Activated CD4-positive, alpha-beta T cell treated with anti-CD3 and anti-CD28 coated beads, Interleukin-2, amount 50 U/mL, for 24 hours (primary cell): Measurements from ENCODE around the gene MAN1C1.
A peak's percentile ranks its signal among the peaks of the same experiment; 100 is the strongest.

ENCODE experiments used
- DNase-seq, 2 donors: peaks; one replicate each; pipeline ENCODE4 v3.0.0-alpha.2; 2020; ENCODE audit warnings: low read depth in 1 of 2, low spot score in 1 of 2

The MAN1C1 gene

DNA sequence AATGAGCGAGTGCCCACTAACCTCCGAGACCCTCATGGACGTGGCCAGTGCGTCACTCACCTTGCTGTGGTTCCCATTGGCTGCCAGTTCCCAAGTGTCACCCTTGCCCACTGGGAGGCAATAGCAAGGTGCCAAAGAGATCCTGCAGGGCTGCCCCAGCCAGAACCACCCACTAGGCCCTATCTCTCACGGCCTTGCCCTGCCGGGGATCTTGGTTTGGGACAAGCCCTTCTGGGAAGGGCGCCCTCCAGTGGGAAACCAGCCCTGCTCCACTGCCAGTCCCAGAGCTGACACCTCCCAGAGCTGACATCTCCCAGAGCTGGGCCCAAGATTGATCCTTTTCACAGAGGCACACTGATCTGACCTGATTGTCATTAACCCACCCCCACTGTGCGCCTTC, 181.3 kb downstream of the MAN1C1 start:
- DNase-seq = no peak

- no peak for DNase-seq
Observed at GRCh38 chr1:25798666-25799351, 182.2 kb downstream of the MAN1C1 start.

- no peak for DNase-seq
Observed at GRCh38 chr1:25799352-25799934, 182.9 kb downstream of the MAN1C1 start.

DNA sequence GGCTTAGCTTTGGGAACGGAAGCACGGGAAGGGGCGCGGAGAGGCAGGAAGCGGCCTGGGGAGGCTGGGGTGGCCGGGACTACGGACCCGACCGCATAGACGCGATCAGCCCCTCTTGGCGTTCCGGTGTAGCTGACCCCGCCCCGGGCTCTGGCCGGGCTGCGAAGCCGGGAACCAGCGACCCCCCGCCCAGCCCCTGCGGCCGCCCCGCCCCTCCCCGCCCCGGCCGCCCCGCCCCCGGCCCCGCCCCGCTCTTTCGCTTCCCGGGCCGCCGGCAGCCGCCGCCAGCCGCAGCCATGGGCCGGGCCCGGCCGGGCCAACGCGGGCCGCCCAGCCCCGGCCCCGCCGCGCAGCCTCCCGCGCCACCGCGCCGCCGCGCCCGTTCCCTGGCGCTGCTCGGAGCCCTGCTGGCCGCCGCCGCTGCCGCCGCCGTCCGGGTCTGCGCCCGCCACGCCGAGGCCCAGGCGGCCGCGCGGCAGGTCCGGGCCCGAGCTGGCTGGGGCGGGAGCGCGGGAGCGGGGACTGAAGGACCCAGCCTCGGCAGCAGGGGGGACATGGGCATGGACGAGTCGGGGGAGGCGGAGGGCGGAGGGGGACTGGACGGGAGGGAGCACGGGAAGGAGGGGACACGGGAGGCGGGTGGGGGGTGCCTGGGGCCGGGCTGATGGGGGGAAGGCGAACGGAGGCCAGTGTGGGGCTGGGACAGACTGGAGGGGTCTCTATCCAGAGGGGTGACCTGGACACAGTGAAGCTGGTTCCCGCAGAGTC, 183.5 kb downstream of the MAN1C1 start, which contains the start of gene SELENON:
Gene SELENON, plus strand, starts transcription at position 259 of the 768 bp plus-strand sequence. Its CDS starts 38 bp downstream, at position 297.
- no peak for DNase-seq

GRCh38 chr1:25800703-25801377, 184.2 kb downstream of the MAN1C1 start:
- DNase-seq = no peak

DNA sequence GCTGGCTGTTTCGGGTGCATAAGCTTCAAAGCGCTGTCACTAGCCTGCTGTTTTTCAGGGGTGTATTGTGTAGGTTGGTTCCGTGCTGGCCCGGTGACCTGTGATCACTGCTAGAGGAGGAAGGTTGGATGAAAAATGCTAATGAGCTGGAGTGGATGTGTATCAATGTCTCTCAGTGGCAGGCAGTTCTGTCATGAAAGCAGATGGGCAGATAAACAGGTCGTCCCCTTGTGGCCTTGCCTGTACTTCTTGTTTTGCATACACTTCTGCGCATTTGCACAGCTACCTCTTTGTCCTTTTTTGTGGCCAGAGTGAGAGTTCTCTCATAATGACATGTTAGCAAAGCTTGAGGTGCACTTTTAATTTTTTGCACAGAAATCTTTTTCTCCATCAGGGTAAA, 186.3 kb downstream of the MAN1C1 start:
- DNase-seq = no peak

DNA sequence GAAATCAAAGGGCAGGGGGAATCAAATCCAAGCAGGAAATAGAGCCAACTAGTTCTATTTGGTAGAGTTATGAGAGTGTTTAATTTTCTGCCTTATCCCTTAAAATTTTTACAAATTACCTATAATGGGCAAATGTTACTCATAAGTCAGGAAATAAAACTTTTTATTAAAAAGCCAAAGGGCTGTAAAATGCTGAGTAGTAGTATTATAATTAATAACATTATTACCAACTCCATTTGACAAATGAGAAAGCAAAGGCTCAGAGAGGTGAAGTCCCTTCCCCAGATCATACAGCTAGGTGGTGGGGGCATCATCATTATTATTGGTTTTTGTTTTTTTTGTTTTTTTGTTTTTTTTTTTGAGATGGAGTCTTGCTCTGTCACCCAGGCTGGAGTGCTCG, 186.8 kb downstream of the MAN1C1 start:
- DNase-seq = no peak

DNA sequence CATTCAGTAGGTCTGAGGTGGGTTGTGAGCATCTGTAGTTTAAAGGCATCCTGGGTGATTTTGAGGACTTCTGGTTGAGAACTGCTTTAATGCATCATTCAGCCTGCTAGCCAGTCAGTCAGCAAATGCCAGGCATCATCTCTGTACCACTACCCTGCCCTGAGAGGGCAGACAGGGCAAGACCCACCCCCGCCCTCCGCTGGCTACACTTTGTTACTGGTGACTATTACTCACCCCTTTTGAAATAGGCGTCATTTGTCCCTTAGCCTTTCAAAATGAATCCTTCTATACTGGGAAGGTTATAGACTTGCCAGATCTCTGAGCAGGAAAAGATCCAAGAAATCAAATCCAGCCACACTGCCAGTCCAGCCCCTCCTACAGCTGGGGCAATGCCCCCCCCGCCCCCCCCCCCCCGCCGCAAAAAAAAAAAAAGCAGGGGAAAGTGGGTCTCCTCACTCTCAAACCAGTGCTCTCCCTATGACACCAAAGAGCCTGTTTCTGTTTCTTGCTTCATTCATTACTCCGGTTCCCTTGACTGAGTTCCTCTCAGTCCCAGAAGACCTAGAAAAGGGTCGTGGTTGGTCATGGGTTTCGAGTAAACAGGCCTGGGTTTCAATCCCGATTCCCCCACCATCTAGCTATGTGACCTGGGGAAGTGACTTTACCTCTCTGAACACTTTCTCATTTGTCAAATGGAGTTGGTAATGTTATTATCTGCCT, 187.8 kb downstream of the MAN1C1 start:
- no peak for DNase-seq

GRCh38 chr1:25804964-25805862, 188.6 kb downstream of the MAN1C1 start:
- no peak for DNase-seq

- no peak for DNase-seq
Observed at GRCh38 chr1:25805863-25806225, 189.3 kb downstream of the MAN1C1 start.

DNA sequence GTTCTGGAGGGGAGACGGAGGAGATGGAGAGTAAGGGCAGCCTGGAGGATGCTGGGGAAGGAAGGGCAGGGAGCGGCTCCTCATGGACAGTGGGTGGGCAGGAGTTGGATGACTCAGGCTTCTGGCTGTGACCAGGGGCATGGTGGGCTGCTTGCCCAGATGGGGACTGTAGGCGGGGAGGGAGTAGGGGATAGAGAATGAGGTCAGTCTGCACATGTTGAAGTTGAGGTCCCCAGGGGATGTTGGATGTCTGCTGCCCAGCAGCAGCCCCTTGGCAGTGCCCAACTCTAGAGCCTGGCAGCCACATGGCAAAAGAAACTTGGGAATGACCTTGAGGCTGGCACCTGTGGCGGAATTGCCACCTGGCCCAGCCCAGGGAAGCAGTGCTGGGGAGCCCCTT, 189.8 kb downstream of the MAN1C1 start:
- no peak for DNase-seq

DNA sequence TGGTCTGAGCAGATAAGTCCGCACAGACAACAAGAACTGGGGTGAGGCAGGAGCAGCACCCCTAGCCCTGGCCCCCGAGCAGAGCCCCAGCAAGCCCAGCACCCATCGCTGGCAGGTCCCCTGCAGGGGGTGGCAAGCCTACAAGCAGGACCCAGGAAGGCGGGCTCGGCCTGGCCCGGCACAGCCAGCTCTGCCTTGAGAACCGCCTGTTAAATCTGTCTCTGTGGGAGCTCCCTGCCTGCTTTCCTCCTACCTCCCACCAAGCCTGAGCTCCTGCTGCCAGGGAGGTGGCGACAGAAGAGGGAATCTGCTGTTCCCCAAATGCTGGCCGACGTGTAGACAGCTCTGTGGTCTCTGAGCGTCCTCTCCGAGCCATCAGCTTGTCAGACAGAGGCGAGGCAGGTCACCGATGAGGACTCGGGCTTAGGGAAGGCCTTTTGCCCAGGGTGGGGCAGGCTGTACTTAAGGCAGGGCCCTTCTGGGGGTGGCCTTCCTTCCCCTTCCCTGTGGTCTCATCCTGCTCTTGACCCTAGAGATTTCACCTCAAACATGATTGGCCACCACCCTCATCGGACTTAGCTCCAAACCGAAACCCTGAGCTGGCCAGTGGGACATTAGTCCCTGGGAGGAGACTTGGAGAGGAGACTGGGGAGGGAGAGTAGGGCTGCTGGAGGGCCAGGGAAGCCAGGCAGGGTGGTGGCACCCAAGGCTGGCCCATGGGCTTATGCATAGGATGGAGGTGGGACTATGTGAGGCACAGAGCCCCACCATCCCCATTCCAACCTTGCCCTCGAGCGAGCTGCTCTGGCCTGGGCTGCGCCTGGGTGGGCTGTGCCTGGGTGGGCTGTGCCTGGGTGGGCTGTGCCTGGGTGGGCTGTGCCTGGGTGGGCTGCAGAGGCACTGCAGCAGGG, 191.1 kb downstream of the MAN1C1 start:
- no peak for DNase-seq

DNA sequence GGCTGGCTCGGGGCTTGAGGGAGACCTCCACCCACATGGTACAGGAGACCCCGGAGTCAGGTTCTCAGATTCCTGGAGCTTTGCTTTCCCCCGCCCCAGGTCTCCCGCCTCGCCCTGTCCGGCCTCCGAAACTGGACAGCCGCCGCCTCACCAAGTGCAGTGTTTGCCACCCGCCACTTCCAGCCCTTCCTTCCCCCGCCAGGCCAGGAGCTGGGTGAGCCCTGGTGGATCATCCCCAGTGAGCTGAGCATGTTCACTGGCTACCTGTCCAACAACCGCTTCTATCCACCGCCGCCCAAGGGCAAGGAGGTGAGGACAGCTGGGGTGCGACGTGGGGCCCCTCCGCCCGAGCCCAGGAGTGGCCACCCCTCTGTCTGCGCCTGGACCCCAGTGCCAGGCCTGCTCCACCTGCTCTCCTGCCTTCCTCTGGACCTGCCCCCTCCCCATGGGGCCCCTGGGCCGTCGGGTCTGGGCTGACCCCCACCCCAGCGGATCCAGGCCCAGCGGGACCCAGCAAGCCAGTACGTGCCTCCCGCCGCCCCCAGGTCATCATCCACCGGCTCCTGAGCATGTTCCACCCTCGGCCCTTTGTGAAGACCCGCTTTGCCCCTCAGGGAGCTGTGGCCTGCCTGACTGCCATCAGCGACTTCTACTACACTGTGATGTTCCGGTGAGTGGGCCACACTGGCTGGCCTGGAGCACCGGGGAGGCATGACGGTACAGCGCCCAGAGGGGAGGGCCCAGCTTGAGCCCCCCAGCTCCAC, 192.1 kb downstream of the MAN1C1 start:
- DNase-seq = no peak

GRCh38 chr1:25809283-25809926, 192.8 kb downstream of the MAN1C1 start:
- DNase-seq = no peak

GRCh38 chr1:25809929-25810328, 193.3 kb downstream of the MAN1C1 start:
- DNase-seq = no peak

- peak; percentile 70 to 73 for DNase-seq
Observed at GRCh38 chr1:25810341-25811299, 194.0 kb downstream of the MAN1C1 start.
